ENCODE measurements around the gene ZFP92.

DNA sequence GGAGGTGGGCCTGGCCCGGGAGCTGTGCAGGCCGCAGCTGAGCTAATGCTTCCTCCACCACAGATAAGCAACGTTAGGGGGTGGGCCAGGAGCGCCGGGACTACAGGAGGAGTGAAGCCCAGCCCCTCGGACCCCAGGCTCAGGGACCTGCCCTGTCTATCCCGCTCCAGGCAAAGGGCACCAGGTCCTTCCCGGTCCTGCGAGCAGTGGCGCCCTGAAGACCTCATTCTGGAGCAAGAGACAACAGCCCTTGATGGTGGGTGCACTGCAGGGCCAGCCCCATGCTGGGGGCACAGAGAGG lies 35.3 kb downstream of the ZFP92 start:
- TF ChIP-seq, protein P1, sequence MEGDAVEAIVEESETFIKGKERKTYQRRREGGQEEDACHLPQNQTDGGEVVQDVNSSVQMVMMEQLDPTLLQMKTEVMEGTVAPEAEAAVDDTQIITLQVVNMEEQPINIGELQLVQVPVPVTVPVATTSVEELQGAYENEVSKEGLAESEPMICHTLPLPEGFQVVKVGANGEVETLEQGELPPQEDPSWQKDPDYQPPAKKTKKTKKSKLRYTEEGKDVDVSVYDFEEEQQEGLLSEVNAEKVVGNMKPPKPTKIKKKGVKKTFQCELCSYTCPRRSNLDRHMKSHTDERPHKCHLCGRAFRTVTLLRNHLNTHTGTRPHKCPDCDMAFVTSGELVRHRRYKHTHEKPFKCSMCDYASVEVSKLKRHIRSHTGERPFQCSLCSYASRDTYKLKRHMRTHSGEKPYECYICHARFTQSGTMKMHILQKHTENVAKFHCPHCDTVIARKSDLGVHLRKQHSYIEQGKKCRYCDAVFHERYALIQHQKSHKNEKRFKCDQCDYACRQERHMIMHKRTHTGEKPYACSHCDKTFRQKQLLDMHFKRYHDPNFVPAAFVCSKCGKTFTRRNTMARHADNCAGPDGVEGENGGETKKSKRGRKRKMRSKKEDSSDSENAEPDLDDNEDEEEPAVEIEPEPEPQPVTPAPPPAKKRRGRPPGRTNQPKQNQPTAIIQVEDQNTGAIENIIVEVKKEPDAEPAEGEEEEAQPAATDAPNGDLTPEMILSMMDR (conservative IDR thresholded peaks at IDR 0.05) = no peak
- TF ChIP-seq EZH2 (IDR thresholded peaks at IDR 0.05; ENCODE audit: low read depth) = no peak
